Stimulated activated memory B cell treated with anti-CD40 and anti-IgM and Interleukin-4, amounts not matched to agents 10 μg/mL and 1 μg/mL and 100 μg/mL, for 72 hours (primary cell): ENCODE data around the gene ARHGAP42.
A peak's percentile ranks its signal among the peaks of the same experiment; 100 is the strongest.
"Not testable (repeated sequence)": the region's sequence is repeated elsewhere in the genome, so short reads cannot be mapped to it uniquely, and the experiment has no call there.

Experiments
- ATAC-seq: fragments of 150-1000 bp; cut with Tn5 transposase; 2 replicates; pipeline ENCODE4 v1.10.0; 2021
- H3K27ac Mint-ChIP-seq: one replicate; pipeline ENCODE4 v1.8.0; 2022; ENCODE audit warnings: mild to moderate bottlenecking, mixed read lengths
- H3K27me3 Mint-ChIP-seq: one replicate; pipeline ENCODE4 v1.8.0; 2022; ENCODE audit warnings: mixed read lengths
- H3K36me3 Mint-ChIP-seq: one replicate; pipeline ENCODE4 v1.8.0; 2022; ENCODE audit warnings: mixed read lengths
- H3K4me1 Mint-ChIP-seq: one replicate; pipeline ENCODE4 v1.8.0; 2022; ENCODE audit warnings: mixed read lengths
- H3K4me3 Mint-ChIP-seq: one replicate; pipeline ENCODE4 v1.8.0; 2022; ENCODE audit warnings: mild to moderate bottlenecking, moderate library complexity, mixed read lengths
- H3K9me3 Mint-ChIP-seq: one replicate; pipeline ENCODE4 v1.8.0; 2022; ENCODE audit warnings: mixed read lengths

Gene ARHGAP42, protein sequence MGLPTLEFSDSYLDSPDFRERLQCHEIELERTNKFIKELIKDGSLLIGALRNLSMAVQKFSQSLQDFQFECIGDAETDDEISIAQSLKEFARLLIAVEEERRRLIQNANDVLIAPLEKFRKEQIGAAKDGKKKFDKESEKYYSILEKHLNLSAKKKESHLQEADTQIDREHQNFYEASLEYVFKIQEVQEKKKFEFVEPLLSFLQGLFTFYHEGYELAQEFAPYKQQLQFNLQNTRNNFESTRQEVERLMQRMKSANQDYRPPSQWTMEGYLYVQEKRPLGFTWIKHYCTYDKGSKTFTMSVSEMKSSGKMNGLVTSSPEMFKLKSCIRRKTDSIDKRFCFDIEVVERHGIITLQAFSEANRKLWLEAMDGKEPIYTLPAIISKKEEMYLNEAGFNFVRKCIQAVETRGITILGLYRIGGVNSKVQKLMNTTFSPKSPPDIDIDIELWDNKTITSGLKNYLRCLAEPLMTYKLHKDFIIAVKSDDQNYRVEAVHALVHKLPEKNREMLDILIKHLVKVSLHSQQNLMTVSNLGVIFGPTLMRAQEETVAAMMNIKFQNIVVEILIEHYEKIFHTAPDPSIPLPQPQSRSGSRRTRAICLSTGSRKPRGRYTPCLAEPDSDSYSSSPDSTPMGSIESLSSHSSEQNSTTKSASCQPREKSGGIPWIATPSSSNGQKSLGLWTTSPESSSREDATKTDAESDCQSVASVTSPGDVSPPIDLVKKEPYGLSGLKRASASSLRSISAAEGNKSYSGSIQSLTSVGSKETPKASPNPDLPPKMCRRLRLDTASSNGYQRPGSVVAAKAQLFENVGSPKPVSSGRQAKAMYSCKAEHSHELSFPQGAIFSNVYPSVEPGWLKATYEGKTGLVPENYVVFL

GRCh38 chr11:100687054-100687629 lies at the start of gene ARHGAP42:
TSS of gene ARHGAP42 (plus strand) at chr11:100687288. CDS start at chr11:100687679, 391 bp downstream.
- ATAC-seq = peak; percentile 89
- Mint-ChIP-seq H3K27ac (peak within 1 kb of the TSS; percentile 70), H3K27me3 (no peaks in the 10 kb centered on the region)

GRCh38 chr11:100637706-100638105 lies 49.4 kb upstream of the ARHGAP42 start:
- no peak for ATAC-seq
- H3K4me1 Mint-ChIP-seq = no peaks in the 10 kb centered on the region
- no peaks in the 10 kb centered on the region for H3K9me3 Mint-ChIP-seq
- no peak overlapping the region for H3K4me3 Mint-ChIP-seq
- H3K27me3 Mint-ChIP-seq = peaks cover 9% of the 10 kb centered on the region
- H3K36me3 Mint-ChIP-seq = no peaks in the 10 kb centered on the region
- H3K27ac Mint-ChIP-seq = no peak overlapping the region

More at GRCh38 chr11:100687054-100687629, at the start of gene ARHGAP42:
- peak within 1 kb of the TSS; percentile 91 for H3K4me3 Mint-ChIP-seq
- no peaks in the 10 kb centered on the region for H3K9me3 Mint-ChIP-seq
- H3K4me1 Mint-ChIP-seq = peaks cover 57% of the 10 kb centered on the region
- no peaks in the 10 kb centered on the region for H3K36me3 Mint-ChIP-seq

GRCh38 chr11:100638648-100639047 lies 48.4 kb upstream of the ARHGAP42 start:
- no peak for ATAC-seq
- H3K27ac Mint-ChIP-seq = no peak overlapping the region
- peaks cover 9% of the 10 kb centered on the region for H3K27me3 Mint-ChIP-seq
- no peak overlapping the region for H3K4me3 Mint-ChIP-seq
- no peaks in the 10 kb centered on the region for H3K36me3 Mint-ChIP-seq
- H3K9me3 Mint-ChIP-seq = no peaks in the 10 kb centered on the region
- H3K4me1 Mint-ChIP-seq = no peaks in the 10 kb centered on the region

DNA sequence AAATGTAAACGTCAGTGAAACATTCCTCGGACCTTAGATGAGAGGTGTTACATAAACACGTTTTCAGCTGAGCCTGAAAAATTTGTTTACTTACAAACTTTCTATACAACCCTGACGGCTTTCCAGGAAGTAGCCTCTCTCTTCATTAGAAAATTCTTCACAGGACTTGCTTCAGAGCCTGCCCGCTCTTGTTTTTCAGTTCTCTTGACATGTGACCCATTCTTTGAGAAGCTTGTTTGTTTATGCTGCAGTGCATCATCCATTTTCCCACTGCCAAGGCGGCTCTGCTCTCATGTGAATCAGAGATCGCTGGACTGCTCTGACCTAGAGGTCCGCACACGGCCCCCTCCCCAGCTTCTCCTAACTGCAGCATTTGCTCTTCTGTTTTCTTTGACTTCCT lies 47.9 kb upstream of the ARHGAP42 start:
- no peaks in the 10 kb centered on the region for H3K36me3 Mint-ChIP-seq
- ATAC-seq = no peak

DNA sequence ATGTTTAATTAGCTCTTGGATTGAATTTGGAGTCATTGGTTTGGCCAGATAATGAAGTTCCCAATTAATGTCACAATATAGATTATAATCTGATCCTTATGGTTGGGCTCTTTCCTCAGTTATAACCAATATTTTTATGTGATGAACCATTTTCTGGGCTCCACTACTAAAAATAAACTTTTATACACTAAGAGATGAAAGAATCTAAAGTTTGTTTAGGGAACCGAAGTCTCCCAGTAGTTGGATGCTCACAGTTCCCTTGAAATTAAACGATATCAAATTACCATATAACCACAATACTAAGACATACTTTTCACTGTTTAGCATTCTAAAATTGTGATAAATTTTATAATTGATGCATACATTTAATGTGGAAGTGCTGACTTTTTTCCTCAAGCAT lies 47.0 kb upstream of the ARHGAP42 start:
- Mint-ChIP-seq H3K4me3 (no peak overlapping the region), H3K27me3 (peaks cover 9% of the 10 kb centered on the region), H3K9me3 (no peaks in the 10 kb centered on the region), H3K4me1 (no peaks in the 10 kb centered on the region), H3K27ac (no peak overlapping the region), H3K36me3 (no peaks in the 10 kb centered on the region)
- no peak for ATAC-seq

More for the DNA sequence above, 47.9 kb upstream of the ARHGAP42 start:
- Mint-ChIP-seq H3K4me3 (no peak overlapping the region), H3K4me1 (no peaks in the 10 kb centered on the region), H3K27ac (no peak overlapping the region), H3K9me3 (no peaks in the 10 kb centered on the region), H3K27me3 (peaks cover 9% of the 10 kb centered on the region)

DNA sequence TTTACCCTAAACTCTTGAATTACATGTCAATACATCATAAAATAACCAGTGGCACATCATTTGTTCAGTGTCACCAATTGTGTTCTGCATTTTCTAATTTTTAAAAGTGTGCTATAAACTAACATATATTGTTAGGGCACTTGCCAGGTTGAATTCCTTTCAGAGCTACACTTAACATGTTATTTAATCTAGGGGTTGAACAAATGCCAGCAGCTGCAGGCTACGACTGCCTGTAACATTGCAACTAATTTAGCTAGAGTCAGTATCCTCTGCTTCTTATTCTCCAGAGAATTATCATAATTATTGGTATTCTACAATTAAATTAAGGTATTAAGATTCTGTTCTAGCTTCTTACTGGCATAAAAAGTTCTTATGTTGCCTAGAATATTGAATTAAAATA lies 46.4 kb upstream of the ARHGAP42 start:
- no peak for ATAC-seq
- H3K27me3 Mint-ChIP-seq = peaks cover 9% of the 10 kb centered on the region
- H3K27ac Mint-ChIP-seq = no peak overlapping the region
- no peaks in the 10 kb centered on the region for H3K9me3 Mint-ChIP-seq
- H3K4me3 Mint-ChIP-seq = no peak overlapping the region
- H3K36me3 Mint-ChIP-seq = no peaks in the 10 kb centered on the region
- H3K4me1 Mint-ChIP-seq = peaks cover 3% of the 10 kb centered on the region

GRCh38 chr11:100641456-100641855 lies 45.6 kb upstream of the ARHGAP42 start:
- Mint-ChIP-seq H3K4me3 (no peak overlapping the region), H3K9me3 (no peaks in the 10 kb centered on the region), H3K4me1 (peaks cover 11% of the 10 kb centered on the region), H3K27me3 (peaks cover 9% of the 10 kb centered on the region), H3K36me3 (no peaks in the 10 kb centered on the region), H3K27ac (no peak overlapping the region)
- no peak for ATAC-seq

GRCh38 chr11:100646545-100646944 lies 40.5 kb upstream of the ARHGAP42 start:
- Mint-ChIP-seq H3K36me3 (no peaks in the 10 kb centered on the region), H3K4me3 (no peak overlapping the region), H3K9me3 (peaks cover 9% of the 10 kb centered on the region), H3K4me1 (peaks cover 13% of the 10 kb centered on the region), H3K27me3 (peaks cover 15% of the 10 kb centered on the region), H3K27ac (no peak overlapping the region)
- ATAC-seq = no peak

DNA sequence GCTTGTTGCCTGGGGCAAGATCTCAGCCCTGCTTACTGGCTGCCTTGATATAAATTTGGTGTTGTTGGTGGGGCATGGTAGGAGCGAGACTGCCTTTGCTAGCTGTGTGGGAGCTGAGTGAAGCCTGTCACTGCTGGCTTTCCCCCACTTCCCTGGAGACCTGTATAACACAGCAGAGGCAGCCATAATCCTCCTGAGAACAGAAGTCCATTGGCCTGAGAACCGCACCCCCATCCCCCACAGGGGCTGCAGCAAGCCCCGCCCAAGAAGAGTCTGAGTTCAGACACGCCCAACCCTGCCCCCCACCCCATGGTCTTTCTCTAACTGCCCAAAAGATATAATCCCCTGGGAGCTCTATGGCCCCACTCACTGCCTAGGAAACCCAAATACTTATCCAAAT lies 39.2 kb upstream of the ARHGAP42 start:
- Mint-ChIP-seq H3K4me3 (no peak overlapping the region), H3K27ac (no peak overlapping the region), H3K4me1 (peaks cover 13% of the 10 kb centered on the region), H3K27me3 (peaks cover 10% of the 10 kb centered on the region), H3K36me3 (no peaks in the 10 kb centered on the region), H3K9me3 (peaks cover 9% of the 10 kb centered on the region)
- no peak for ATAC-seq

DNA sequence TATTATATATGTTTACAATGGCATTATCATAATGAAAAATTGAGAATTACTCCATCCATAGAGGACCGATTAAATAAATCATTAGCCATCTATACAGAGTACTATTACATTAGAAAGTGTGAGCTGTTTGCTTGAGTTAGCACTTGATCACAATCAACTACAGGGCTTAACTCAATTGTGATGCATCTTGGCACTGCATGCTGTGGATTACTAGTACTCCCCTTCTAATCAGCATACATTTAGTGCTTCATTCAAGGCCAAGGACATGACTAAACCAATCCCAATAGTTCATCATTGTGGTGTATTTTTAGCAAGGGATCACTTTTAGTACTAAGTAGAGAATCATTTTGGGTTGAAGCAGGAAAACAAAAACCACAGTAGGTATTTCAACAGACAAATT lies 23.5 kb upstream of the ARHGAP42 start:
- no peaks in the 10 kb centered on the region for H3K9me3 Mint-ChIP-seq
- no peak overlapping the region for H3K27ac Mint-ChIP-seq
- no peaks in the 10 kb centered on the region for H3K27me3 Mint-ChIP-seq
- no peaks in the 10 kb centered on the region for H3K4me1 Mint-ChIP-seq
- no peak for ATAC-seq
- no peak overlapping the region for H3K4me3 Mint-ChIP-seq
- no peaks in the 10 kb centered on the region for H3K36me3 Mint-ChIP-seq

DNA sequence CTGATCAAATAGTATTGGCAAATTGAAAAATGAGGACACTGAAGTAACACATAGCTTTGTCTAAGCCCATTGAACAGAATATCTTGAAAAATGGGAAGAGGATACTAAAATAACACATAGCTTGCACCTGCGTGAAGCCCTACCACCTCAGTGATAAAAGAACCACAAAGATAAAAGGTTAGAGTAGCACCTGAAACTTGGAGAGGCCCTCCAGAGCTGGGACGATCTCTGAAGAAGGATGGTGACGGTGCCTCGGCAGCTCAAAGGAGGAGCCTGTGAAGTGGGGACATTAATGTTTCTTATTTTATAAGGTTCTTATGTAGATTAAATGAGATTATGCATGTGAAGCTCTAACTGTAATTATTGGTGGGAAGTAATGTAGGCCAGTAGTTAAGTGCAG lies 23.1 kb upstream of the ARHGAP42 start:
- no peak for ATAC-seq
- no peak overlapping the region for H3K4me3 Mint-ChIP-seq
- H3K36me3 Mint-ChIP-seq = no peaks in the 10 kb centered on the region
- H3K27me3 Mint-ChIP-seq = no peaks in the 10 kb centered on the region
- H3K4me1 Mint-ChIP-seq = no peaks in the 10 kb centered on the region
- no peak overlapping the region for H3K27ac Mint-ChIP-seq
- no peaks in the 10 kb centered on the region for H3K9me3 Mint-ChIP-seq

GRCh38 chr11:100666816-100667215 lies 20.3 kb upstream of the ARHGAP42 start:
- not testable (repeated sequence) for H3K4me1 Mint-ChIP-seq, H3K27ac Mint-ChIP-seq, H3K9me3 Mint-ChIP-seq, H3K4me3 Mint-ChIP-seq, H3K36me3 Mint-ChIP-seq, H3K27me3 Mint-ChIP-seq, ATAC-seq

DNA sequence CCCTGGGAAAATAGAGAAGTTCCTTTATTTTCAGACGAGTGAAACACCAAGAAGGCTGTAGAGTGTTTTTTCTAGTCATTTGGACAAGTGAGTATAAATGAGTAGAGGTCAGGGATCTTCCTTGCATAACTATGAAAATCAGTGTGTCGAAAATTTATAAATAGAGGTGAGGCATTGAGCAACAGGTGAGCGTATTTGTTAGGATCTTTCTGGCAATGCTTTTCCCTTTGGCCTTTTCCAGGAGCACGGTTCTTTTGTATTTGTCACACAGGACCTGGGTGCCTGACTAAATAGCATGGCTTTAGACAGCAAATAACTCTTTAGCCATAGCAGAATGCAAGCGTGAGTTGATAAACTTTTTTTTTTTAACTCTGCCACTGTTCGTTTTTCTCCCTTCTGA lies 19.6 kb upstream of the ARHGAP42 start:
- Mint-ChIP-seq H3K27ac (no peak overlapping the region), H3K9me3 (no peaks in the 10 kb centered on the region), H3K27me3 (no peaks in the 10 kb centered on the region), H3K36me3 (no peaks in the 10 kb centered on the region), H3K4me3 (no peak overlapping the region), H3K4me1 (no peaks in the 10 kb centered on the region)
- ATAC-seq = no peak

DNA sequence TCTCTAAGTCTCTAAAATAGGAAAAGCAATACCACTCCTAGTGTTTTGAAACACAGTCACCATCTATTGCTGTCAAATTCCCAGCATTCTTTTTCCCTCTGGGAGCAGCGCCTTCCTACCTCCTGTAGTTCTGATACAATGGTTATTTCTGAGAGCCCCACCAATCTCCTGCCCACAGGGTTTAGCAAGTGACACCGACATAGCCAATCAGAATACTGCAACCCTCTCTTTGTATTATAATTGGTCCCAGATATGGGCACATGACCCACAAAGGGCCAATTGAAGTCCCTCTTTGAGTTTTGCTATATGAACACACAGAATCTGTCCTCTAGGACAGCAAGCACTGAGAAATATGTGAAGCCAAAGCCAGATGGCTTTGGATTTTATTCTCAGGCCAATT lies 16.9 kb upstream of the ARHGAP42 start:
- no peaks in the 10 kb centered on the region for H3K4me1 Mint-ChIP-seq
- H3K27ac Mint-ChIP-seq = no peak overlapping the region
- no peaks in the 10 kb centered on the region for H3K9me3 Mint-ChIP-seq
- H3K27me3 Mint-ChIP-seq = no peaks in the 10 kb centered on the region
- no peaks in the 10 kb centered on the region for H3K36me3 Mint-ChIP-seq
- no peak for ATAC-seq
- no peak overlapping the region for H3K4me3 Mint-ChIP-seq

DNA sequence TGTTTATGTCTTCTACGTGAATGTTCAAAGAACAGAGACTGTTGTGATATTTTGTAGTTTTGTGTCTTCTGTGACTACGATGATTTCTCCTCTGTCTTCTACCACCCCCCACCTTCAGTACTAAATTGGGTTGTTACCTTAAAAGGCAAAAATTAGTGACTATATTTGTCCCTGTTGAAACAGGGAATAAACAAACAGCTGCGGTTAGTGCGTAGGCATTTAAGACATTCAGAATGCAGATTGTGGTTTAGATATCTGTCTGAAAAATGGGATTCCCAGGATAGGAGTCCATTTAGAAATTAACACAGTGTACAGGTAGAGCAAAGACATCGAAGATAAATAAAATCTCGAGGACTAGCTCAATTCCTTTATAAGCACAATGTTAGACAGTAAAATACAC lies 15.6 kb upstream of the ARHGAP42 start:
- ATAC-seq = no peak
- H3K4me1 Mint-ChIP-seq = no peaks in the 10 kb centered on the region
- no peak overlapping the region for H3K27ac Mint-ChIP-seq
- no peaks in the 10 kb centered on the region for H3K36me3 Mint-ChIP-seq
- no peaks in the 10 kb centered on the region for H3K9me3 Mint-ChIP-seq
- no peaks in the 10 kb centered on the region for H3K27me3 Mint-ChIP-seq
- H3K4me3 Mint-ChIP-seq = no peak overlapping the region
